NOMO-1 treated with DMSO at 0.1 percent for 48 hours (cell line): Measurements from ENCODE around the gene IFT22.
"Not testable (repeated sequence)": the region's sequence is repeated elsewhere in the genome, so short reads cannot be mapped to it uniquely, and the experiment has no call there.

ENCODE experiments used
- DNase-seq: peaks from one replicate; lab custom pipeline; 2025; ENCODE audit not compliant: unreplicated experiment; lab: John Stamatoyannopoulos, UW

IFT22 gene

DNA sequence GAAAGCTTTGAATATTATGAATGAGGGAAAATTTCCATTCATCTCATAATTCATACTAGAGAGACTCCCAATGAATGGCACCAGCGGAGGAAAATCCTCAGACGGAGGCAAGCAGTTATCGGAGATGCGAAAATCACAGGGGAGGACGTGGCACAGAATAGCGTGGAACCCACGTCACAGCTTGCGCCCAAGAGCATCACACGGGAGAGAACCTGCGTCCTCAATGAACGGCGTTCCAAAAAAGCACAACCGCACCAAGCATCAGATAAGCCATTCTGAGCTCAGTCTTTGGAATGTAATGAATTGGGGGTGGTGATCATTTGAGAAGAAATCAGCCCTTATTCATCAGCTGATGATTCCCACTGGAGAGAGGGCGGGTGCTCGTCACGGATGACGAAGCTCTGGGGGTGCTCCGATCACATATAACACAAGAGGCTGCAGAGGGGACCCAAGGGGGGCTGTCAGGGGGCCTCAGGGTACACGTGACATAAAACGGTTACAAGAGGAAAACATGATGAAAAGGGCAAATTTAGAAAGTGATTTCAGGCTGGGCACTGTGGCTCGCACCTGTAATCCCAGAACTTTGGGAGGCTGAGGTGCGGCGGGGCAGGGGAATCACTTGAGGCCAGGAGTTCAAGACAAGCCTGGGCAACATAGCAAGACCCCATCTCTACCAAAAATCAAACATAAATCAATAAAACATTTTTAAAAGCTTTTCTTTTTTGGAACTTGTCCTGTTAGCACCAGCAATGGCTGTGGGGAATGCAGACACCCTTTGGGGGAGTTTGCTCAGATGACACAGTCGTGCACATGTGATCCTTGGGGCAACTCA is 42.9 kb downstream of the IFT22 start:
- DNase-seq: no peak

DNA sequence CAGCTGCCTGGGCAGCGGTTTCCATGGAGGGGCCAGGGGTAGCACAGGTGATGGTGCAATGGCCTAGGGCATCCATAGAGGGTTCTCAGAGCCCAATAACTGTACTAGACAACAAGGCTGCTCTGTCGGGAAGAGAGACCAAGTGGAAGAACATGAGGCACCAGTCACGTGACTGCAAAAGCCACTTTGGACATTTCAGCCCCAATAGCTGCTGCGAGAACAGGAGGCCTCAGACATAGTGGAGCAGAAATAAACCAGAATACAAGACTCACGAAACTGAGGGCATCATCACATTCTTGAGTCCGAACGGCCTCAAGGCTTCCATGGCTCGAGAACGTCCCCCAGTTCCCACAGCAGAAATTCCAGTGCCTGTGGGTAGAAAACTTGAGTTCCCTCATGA is 44.5 kb downstream of the IFT22 start:
- DNase-seq: no peak

DNA sequence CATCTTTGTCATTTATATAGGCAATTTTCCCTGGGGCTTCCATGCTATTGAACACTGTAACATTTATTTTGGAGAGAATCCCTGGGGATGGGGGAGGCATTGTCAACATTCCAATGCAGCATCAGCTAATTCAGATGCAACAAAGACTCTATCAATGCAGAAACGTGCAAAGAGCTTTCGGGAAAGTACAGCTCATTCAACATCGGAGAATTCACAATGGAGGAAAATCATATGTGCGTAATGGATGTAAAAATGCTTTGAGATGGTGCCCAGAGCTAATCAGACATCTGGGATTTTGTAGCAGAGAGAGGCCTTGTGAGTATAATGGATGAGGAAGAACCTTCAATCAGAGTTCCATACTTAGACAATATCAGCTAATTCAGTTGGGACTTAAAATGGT is 48.4 kb downstream of the IFT22 start:
- DNase-seq: no peak

DNA sequence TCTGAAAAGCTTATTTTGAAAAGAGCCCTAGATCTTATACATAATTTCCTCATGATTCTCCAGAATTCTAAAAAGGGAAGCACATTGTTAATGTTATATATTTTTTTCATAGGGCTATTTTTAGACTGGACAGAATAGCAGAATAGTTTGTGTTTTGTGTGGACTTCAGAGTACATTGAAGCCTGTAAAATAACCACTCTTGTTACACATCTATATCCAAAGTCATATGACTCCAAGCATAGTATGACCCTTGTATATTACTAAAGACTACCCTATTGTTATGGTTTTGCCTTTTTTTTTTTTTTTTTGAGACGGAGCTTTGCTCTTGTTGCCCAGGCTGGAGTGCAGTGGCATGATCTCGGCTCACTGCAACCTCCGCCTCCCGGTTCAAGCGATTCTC is 50.6 kb downstream of the IFT22 start:
- DNase-seq: peak; percentile 40

DNA sequence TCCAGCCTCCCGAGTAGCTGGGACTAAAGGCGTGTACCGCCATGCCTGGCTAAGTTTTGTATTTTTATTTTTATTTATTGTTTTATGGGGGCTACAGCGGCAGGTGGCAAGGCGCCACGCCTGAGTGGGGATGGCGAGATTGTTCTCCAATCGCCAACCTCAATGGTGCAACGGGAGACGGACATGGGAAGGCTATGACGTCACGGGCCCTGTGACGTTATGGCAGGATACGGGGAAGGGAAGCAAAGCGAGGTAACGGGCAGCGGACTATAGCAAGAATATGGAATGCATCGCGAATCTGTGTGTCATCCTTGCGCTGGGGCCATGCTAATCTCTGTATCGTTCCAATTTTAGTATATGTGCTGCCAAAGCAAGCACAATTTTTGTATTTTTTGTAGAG is 51.9 kb downstream of the IFT22 start:
- DNase-seq: no peak

DNA sequence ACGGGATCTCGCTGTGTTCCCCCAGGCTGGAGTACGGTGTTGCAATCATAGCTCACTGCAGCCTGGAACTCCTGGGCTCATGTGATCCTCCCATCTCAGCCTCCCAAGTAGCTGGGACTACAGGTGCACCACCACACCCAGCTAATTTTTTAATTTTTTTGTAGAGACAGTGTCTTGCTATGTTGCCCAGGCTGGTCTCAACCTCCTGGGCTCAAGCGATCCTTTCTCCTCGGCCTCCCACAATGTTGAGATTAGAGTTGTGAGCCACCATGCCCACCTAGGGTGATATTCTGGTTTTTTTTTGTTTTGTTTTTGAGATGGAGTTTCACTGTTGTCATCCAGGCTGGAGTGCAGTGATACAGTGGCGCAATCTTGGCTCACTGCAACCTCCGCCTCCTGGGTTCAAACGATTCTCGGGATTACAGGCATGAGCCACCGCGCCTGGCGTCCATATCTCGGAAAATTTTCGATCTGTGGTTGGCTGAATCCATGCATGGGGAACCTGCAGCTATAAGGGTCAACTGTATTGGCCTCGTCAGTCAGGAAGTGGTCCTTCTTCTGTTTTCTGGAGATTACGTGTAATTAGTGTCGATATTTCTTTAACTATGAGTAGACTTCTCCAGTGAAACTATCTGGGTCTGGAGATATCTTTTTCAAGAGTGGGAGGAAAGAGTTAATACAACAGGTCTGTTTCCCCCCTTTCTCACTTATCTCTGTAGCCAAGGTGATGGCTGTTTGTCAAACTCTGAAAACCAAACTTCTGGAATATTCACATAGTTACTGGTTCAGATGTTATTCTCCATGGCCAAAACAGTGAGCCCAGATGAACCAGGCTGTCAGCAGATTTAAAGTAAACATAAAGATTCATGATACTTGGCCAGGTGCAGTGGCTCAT is 55.7 kb downstream of the IFT22 start:
- no peak for DNase-seq

DNA sequence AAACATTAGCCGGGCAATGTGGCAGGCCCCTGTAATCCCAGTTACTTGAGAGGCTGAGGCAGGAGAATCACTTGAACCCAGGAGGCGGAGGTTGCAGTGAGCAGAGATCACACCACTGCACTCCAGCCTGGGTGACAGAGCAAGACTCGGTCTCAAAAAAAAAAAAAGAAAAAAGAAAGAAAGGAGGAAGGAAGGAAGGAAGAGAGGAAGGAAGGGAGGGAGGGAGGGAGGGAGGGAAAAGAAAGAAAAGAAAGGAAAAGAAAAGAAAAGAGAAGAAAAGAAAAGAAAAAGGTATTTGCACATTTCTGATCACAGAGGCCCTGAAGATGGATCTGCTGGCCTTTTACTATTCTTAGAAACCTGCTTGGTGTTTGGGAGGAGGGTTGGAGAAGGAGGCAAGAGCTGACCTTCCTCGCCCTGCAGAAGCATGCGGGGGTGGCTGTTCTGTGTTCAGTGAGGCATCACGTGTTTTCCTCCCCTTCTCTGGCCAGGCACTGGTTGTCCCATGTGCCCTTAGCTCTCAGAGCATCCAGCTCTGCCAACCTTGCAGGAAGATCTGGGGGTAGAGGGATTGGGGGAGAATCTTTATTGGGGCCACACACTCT is 57.4 kb downstream of the IFT22 start:
- DNase-seq: not testable (repeated sequence)
